ENCODE results near the gene DHFR2. TPM values are rescaled to one million over a fixed set of nuclear protein-coding genes. Genes with fewer than 3 reads are reported as not detected.

DHFR2 gene
- total RNA-seq, 1 donor = 4.7 TPM

Other genes with a start within 250 kb of the DHFR2 start
- 12.1 and 14.2 TPM in 2 replicates for gene PROS1, start 89.0 kb downstream of the DHFR2 start, total RNA-seq
- gene ARL13B, start 82.8 kb downstream of the DHFR2 start, total RNA-seq = 14.7 and 15.5 TPM in 2 replicates
- not detected in 2 replicates for gene STX19, start 34.3 kb downstream of the DHFR2 start, total RNA-seq
- gene NSUN3, start 145 bp upstream of the DHFR2 start, total RNA-seq = 13.4 and 15.5 TPM in 2 replicates

All from fibroblast of villous mesenchyme (primary cell).